ENCODE data around the gene KDELR3. TPM values are rescaled to one million over a fixed set of nuclear protein-coding genes. Genes with fewer than 3 reads are reported as not detected.

KDELR3 gene
- total and polyA plus RNA-seq, 2 of the 8 experiments (the other 6 are each of a cell fraction or from before 2014, with no cell fraction given), result 7.9 to 13.0 TPM

DNA sequence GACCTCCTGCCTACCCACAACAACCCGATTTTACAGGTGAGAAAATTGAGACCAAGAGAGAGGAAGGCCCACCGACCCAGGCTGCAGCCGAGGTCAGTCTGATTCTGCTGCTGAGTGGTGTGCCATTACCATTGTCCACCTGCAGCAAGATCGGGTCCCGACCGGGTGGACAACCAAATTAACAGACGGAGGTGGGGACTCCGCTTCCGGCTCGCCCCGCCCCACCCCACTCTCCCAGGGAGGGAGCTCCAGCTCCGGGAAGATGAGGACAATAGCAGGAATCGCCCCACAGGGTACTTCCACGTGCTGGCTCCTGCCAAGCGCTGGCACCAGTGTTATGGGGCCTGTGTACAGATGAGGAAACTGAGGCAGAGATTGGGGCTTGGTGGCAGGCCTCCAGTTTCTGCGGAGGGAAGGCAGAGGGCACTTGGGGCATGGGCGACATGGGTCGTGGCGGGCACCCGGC, 425 bp upstream of the KDELR3 start:
- H4K20me1 ChIP-seq (replicated peaks in 1 of 2; ENCODE audit: control insufficient read depth in 1 of 2, insufficient read depth in 2 of 2, low read length in 2 of 2), result no peaks in the 10 kb centered on the region
- no peak overlapping the region for H2BK120ac ChIP-seq (replicated peaks; ENCODE audit: low read depth, low read length)
- POLR2A ChIA-PET (ENCODE audit: partially characterized antibody), result interaction anchor here (1.4 to 40.8 kb wide), 4 partner anchors 10 to 40 kb away, joined by 4 to 1102 read pairs (median 4); no protein-coding TSS in a partner anchor
- no peaks in the 10 kb centered on the region for H3K79me2 ChIP-seq (ENCODE audit: control insufficient read depth in 1 of 2, insufficient read depth in 2 of 2, low read length in 2 of 2)
- peak overlapping the region; percentile 27; the same call in 1 of the 2 replicates for H3K18ac ChIP-seq (ENCODE audit: extremely low read depth, low read length)
- H3K23me2 ChIP-seq (ENCODE audit: low read depth, low read length), result peaks cover 9% of the 10 kb centered on the region; the same call in 1 of the 2 replicates
- H2AK5ac ChIP-seq (ENCODE audit: low read depth, low read length), result no peak overlapping the region
- H2BK15ac ChIP-seq (ENCODE audit: low read length), result no peak overlapping the region
- H2BK20ac ChIP-seq (ENCODE audit: low read length), result no peak overlapping the region
- 0 out of 7 replicates have a peak overlapping the region, but pooled peaks of 1 of the 4 experiments have one; percentile 4 for H3K9ac ChIP-seq (replicated peaks in 1 of 4; ENCODE audit: extremely low read depth in 1 of 4, low read depth in 3 of 4, low read length in 3 of 4)
- H3K36me3 ChIP-seq (ENCODE audit: control insufficient read depth in 2 of 4, insufficient read depth in 4 of 4, low read length in 3 of 4), result no peaks in the 10 kb centered on the region
- H3K4me1 ChIP-seq (replicated peaks in 1 of 4; ENCODE audit: control insufficient read depth in 3 of 4, insufficient read depth in 4 of 4, low read length in 3 of 4), result peaks cover 0 to 14% (median 9%) of the 10 kb centered on the region in 4 experiments; a peak in 5 of 7 replicates
- FAIRE-seq, result no peak
- TF ChIP-seq POU5F1 (IDR thresholded peaks at IDR 0.05; ENCODE audit: low read depth, low read length) (no peak), ATF2 (IDR thresholded peaks at IDR 0.05; ENCODE audit: low read length) (no peak), KDM5A (IDR thresholded peaks at IDR 0.05; ENCODE audit: low read length) (no peak), KDM1A (IDR thresholded peaks at IDR 0.05; ENCODE audit: borderline replicate concordance, low read length) (no peak), SP2 (IDR thresholded peaks at IDR 0.05; ENCODE audit: low read length) (no peak), CREB1 (IDR thresholded peaks at IDR 0.05) (no peak), E2F6 (IDR thresholded peaks at IDR 0.05) (peak; percentile 10; the same call in 1 of the 2 replicates), EZH2 (IDR thresholded peaks at IDR 0.05; ENCODE audit: low read depth, low read length, severe bottlenecking) (peak; percentile 25), CHD1 (IDR thresholded peaks at IDR 0.05; ENCODE audit: low read depth, low read length) (no peak)
- TF ChIP-seq, protein P1, sequence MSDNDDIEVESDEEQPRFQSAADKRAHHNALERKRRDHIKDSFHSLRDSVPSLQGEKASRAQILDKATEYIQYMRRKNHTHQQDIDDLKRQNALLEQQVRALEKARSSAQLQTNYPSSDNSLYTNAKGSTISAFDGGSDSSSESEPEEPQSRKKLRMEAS (IDR thresholded peaks at IDR 0.05), result no peak; the same call in 1 of the 2 replicates
- CTCF ChIA-PET (ENCODE audit: partially characterized antibody), result interaction anchor here (1.3 to 2.6 kb wide), 5 partner anchors 10 to 146 kb away, joined by 3 to 11 read pairs (median 5); no protein-coding TSS in a partner anchor
- no peak overlapping the region for H2BK5ac ChIP-seq (ENCODE audit: low read depth, low read length)
- no peak overlapping the region for H3K14ac ChIP-seq (ENCODE audit: insufficient read length)
- no peak overlapping the region; the same call in 1 of the 2 replicates for H2AFZ ChIP-seq (ENCODE audit: low read length)
- H4K91ac ChIP-seq (replicated peaks; ENCODE audit: insufficient read length, low read length), result no peak overlapping the region
- 47% methylated on average over 20 of the region's 20 CpGs; no CpG with 5 or more reads in 1 of the 2 experiments for WGBS, 2 experiments (ENCODE audit: extremely low coverage in 1 of 2, insufficient coverage in 1 of 2, insufficient read length in 1 of 2, insufficient replicate concordance in 2 of 2, low coverage in 1 of 2, low lambda C conversion rate in 2 of 2, missing lambda C conversion rate in 1 of 2)
- H3K4me3 ChIP-seq (ENCODE audit: extremely low read depth in 1 of 4, insufficient read depth in 2 of 4, low read depth in 3 of 4, low read length in 4 of 4), result peak overlapping the region; percentile 25 to 69 (median 54); a peak in 4 of 8 replicates
- 0 out of 2 replicates have a peak overlapping the region, but pooled peaks have one; percentile 11 for H2BK12ac ChIP-seq (ENCODE audit: low read depth, low read length)
- peak overlapping the region; percentile 70 to 95 for H3K4me2 ChIP-seq (ENCODE audit: insufficient read depth in 1 of 2, low read depth in 2 of 2, low read length in 2 of 2)
- H3K79me1 ChIP-seq (ENCODE audit: low read depth, low read length), result no peaks in the 10 kb centered on the region
- no peaks in the 10 kb centered on the region for H3K9me3 ChIP-seq (ENCODE audit: insufficient read depth in 2 of 2, low read depth in 1 of 2, low read length in 1 of 2)
- no peak overlapping the region for H3K27ac ChIP-seq (ENCODE audit: low read depth, low read length)
- peak overlapping the region; percentile 82 for H4K8ac ChIP-seq (ENCODE audit: extremely low read depth, insufficient read depth, low read length)
- no peak overlapping the region for H3K23ac ChIP-seq (ENCODE audit: insufficient read length)
- no peak overlapping the region for H4K5ac ChIP-seq (ENCODE audit: insufficient read length, low read depth, low read length)
- peaks cover 0 to 26% (median 15%) of the 10 kb centered on the region in 4 experiments; a peak in 6 of 7 replicates for H3K27me3 ChIP-seq (replicated peaks in 1 of 4; ENCODE audit: control insufficient read depth in 3 of 4, extremely low read depth in 1 of 4, insufficient read depth in 3 of 4, low read length in 3 of 4)
- no peak overlapping the region for H3K4ac ChIP-seq (replicated peaks; ENCODE audit: insufficient read length, low read depth, low read length)
- no peak for DNase-seq (ENCODE audit: low read depth in 1 of 2, low spot score in 2 of 2)
- no peak overlapping the region for H3K56ac ChIP-seq (replicated peaks; ENCODE audit: insufficient read length, low read depth, low read length)
